Progenitor cell of endocrine pancreas (in vitro differentiated cells): ENCODE data around the gene NRDE2. TPM values are rescaled to one million over a fixed set of nuclear protein-coding genes. Genes with fewer than 3 reads are reported as not detected.
A peak's percentile ranks its signal among the peaks of the same experiment; 100 is the strongest.

Source experiments
- DNase-seq: peaks from one replicate; pipeline ENCODE4 v3.0.0; 2021; ENCODE audit warnings: low spot score; ENCODE audit not compliant: unreplicated experiment
- H3K27ac Mint-ChIP-seq: 2 replicates; pipeline ENCODE4 v1.8.0; 2021; ENCODE audit warnings: mild to moderate bottlenecking, moderate library complexity, mixed read lengths
- H3K27me3 Mint-ChIP-seq: 2 replicates; pipeline ENCODE4 v1.8.0; 2021; ENCODE audit warnings: mixed read lengths
- H3K36me3 Mint-ChIP-seq: 2 replicates; pipeline ENCODE4 v1.8.0; 2022; ENCODE audit warnings: mixed read lengths; ENCODE audit not compliant: insufficient read depth
- H3K4me1 Mint-ChIP-seq: 2 replicates; pipeline ENCODE4 v1.8.0; 2021; ENCODE audit warnings: low read depth, mixed read lengths
- H3K4me3 Mint-ChIP-seq: 2 replicates; pipeline ENCODE4 v1.8.0; 2021; ENCODE audit warnings: low read depth, mild to moderate bottlenecking, moderate library complexity, mixed read lengths
- H3K9me3 Mint-ChIP-seq: 2 replicates; pipeline ENCODE4 v1.8.0; 2021; ENCODE audit warnings: low read depth, mixed read lengths
- CTCF ChIP-seq: fragments of 200-600 bp; sonication (generic); IDR thresholded peaks from one replicate; pipeline ENCODE4 v1.5.0; 2021; ENCODE audit warnings: antibody characterized with exemption, mild to moderate bottlenecking; ENCODE audit not compliant: unreplicated experiment
- total RNA-seq: library from RNA; stranded (reverse); gene quantifications from 2 replicates; pipeline ENCODE4 v1.2.1, GENCODE V29; 2021

The NRDE2 gene
- total RNA-seq, 1 donor from 2014 or later, result 36.7 TPM

- Mint-ChIP-seq H3K27me3 (no peaks in the 10 kb centered on the region), H3K27ac (no peak overlapping the region), H3K4me3 (no peak overlapping the region), H3K4me1 (peaks cover 14% of the 10 kb centered on the region), H3K9me3 (peaks cover 11% of the 10 kb centered on the region), H3K36me3 (peaks cover 32% of the 10 kb centered on the region)
- DNase-seq, result no peak
- TF ChIP-seq CTCF, result no peak
Measured at GRCh38 chr14:90319634-90320541, 11.9 kb downstream of the NRDE2 start.

GRCh38 chr14:90319173-90319572 lies 12.6 kb downstream of the NRDE2 start:
- H3K27ac Mint-ChIP-seq, result no peak overlapping the region
- no peak for DNase-seq
- H3K36me3 Mint-ChIP-seq, result peaks cover 28% of the 10 kb centered on the region
- no peaks in the 10 kb centered on the region for H3K27me3 Mint-ChIP-seq
- H3K4me1 Mint-ChIP-seq, result peaks cover 14% of the 10 kb centered on the region
- no peak for TF ChIP-seq CTCF
- peaks cover 11% of the 10 kb centered on the region for H3K9me3 Mint-ChIP-seq
- H3K4me3 Mint-ChIP-seq, result no peak overlapping the region

- Mint-ChIP-seq H3K36me3 (peaks cover 34% of the 10 kb centered on the region), H3K4me1 (peaks cover 14% of the 10 kb centered on the region), H3K4me3 (peak overlapping the region; percentile 46), H3K9me3 (peaks cover 11% of the 10 kb centered on the region), H3K27ac (peak overlapping the region; percentile 36), H3K27me3 (no peaks in the 10 kb centered on the region)
- no peak for DNase-seq
- no peak for TF ChIP-seq CTCF
Measured at GRCh38 chr14:90318016-90318415, 13.7 kb downstream of the NRDE2 start.

- H3K27me3 Mint-ChIP-seq, result no peaks in the 10 kb centered on the region
- peaks cover 11% of the 10 kb centered on the region for H3K9me3 Mint-ChIP-seq
- H3K4me3 Mint-ChIP-seq, result peak overlapping the region; percentile 46
- peaks cover 36% of the 10 kb centered on the region for H3K36me3 Mint-ChIP-seq
- no peak for TF ChIP-seq CTCF
- H3K27ac Mint-ChIP-seq, result peak overlapping the region; percentile 36
- peaks cover 14% of the 10 kb centered on the region for H3K4me1 Mint-ChIP-seq
- DNase-seq, result no peak
Measured at GRCh38 chr14:90317286-90317685, 14.5 kb downstream of the NRDE2 start.

GRCh38 chr14:90308561-90308960 lies 23.2 kb downstream of the NRDE2 start:
- no peak for DNase-seq
- Mint-ChIP-seq H3K4me1 (peaks cover 28% of the 10 kb centered on the region), H3K9me3 (no peaks in the 10 kb centered on the region), H3K36me3 (peaks cover 31% of the 10 kb centered on the region), H3K4me3 (no peak overlapping the region), H3K27me3 (no peaks in the 10 kb centered on the region), H3K27ac (peak overlapping the region; percentile 81)
- TF ChIP-seq CTCF, result no peak
